ENCODE measurements around the gene AGBL4.

The AGBL4 gene

DNA sequence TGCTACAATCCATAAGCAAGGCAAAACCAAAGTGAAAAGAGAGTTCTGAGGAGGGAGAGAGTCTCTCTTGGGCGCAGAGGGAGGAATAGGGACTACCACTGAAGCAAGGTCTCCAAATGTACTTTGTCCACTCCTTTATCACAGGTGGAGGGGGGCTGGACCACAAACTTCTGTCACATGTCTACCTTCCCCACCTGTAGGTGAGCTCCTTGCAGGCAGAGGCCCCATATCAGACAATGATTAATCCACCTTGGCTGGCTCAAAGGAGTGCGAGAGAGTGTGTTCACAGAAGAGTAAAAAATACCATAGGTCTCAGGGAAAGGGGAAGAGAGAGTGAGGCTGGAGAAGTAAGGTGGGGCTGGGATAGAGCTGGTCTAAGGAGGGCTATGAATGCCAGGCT is 1251.5 kb downstream of the AGBL4 start:
- no peak for DNase-seq (ENCODE audit: low read depth, low spot score)

GRCh38 chr1:48771561-48771960 is 1252.2 kb downstream of the AGBL4 start:
- no peak for DNase-seq (ENCODE audit: low read depth, low spot score)

DNA sequence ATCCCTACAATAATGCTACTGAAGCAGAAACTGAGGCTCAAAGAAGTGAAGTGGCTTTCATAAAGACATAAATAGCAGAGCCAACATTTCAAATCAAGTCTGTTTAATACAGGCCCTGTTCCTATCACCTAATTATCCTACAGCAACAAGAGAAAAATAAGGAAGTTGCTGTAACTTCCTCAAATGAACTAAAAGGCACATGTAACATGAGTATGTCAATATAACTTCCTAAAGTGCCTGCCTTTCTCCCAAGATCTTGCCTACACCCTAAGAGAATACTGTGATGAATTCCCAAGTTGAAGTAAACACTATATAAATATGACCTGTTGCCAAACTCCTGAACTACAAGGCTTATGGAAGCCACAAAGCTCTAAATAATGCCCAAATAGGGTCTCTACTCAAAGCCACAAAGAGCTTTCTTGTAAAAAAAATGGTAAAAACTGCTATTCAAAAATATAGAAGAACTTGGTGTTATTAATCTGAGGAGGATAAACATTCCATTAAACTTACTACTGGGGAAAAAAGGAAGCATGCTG is 1255.7 kb downstream of the AGBL4 start:
- no peak for DNase-seq (ENCODE audit: low read depth, low spot score)

DNA sequence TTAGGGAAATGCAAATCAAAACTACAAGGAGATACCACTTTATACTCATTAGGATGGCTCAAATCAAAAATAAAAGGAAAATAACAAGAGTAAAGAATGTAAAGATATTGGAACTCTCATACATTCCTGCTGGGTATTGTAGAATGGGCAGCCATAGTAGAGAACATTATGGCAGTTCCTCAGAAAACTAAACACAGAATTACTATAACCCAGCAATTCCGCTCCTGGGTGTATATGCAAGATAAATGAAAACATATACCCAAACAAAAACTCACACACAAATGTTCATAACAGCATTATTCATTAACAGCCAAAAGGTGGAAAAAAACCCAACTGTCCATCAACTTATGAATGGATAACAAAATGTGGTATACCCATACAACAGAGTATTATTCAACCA is 1258.4 kb downstream of the AGBL4 start:
- no peak for DNase-seq (ENCODE audit: low read depth, low spot score)

- DNase-seq (ENCODE audit: low read depth, low spot score), result no peak
Observed at GRCh38 chr1:48761986-48762385, 1261.8 kb downstream of the AGBL4 start.

GRCh38 chr1:48761411-48761810 is 1262.3 kb downstream of the AGBL4 start:
- DNase-seq (ENCODE audit: low read depth, low spot score), result no peak

DNA sequence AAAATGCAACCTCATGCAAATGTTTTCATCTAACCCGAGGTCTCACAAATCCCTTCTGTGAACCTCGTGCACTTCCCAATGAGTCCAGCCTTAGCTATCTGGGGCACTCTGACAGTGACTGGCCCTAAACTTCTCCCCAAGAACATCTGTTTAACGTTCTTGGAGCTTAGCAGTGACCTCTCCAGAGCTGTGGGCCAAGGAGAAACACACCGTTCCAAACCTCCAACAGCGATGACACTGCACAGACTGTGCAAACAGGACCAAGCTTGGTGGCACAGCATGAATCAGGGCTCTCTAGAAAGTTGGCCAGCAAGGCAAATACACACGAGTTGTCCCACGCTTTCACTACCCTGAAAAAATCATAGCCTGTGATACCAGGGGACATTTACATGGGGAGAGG is 1262.9 kb downstream of the AGBL4 start:
- no peak for DNase-seq (ENCODE audit: low read depth, low spot score)

DNA sequence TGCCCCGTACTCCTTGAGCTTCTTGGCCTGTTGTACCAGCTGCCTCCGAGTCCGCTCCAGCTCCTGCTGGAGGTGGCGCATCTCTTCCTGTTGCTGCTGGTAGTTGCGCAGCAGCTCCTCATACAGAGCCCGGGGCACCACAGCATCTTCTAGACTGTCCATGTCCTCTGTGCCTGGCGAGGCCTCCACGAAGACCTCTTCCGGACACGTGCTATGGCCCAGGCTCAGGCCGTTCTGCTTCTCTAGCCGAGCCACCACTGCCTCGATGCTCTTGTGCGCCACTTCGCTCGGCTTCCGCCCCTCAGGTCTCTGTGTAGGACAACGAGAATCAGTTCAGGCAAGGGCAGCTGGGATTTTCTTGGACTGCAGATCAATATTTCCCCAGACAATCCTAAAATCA is 1264.8 kb downstream of the AGBL4 start:
- no peak for DNase-seq (ENCODE audit: low read depth, low spot score)

GRCh38 chr1:48757363-48757762 is 1266.4 kb downstream of the AGBL4 start:
- DNase-seq (ENCODE audit: low read depth, low spot score), result no peak

DNA sequence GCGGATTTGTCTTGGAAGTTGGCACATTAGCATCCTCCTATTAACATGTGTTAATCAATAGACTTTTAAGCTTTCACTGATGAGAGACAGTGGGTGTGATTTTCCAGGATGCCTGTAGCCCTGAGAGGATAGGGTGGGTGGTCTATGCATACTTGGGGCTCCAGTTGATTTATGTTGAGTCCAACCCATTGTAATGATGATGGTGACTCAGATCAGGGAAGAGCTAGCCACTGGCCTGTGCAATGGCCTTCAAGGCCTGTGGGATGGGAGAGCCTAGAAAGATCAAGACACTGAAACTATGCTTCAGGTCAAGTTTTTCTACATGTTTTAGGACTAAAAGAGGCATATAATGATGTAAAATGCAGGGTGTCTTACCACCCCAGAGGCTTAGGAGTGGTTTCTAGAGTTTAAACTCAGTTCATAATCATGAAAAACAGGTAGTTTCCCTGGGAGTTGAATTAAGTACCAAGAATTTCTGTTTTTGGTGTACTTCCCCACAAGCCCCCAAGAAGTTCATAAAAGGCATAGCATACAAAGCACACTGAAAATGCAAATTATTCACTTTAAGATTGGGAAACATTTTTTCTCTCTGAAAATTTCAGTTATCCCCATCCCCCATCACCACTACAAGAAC is 1267.0 kb downstream of the AGBL4 start:
- no peak for DNase-seq (ENCODE audit: low read depth, low spot score)

DNA sequence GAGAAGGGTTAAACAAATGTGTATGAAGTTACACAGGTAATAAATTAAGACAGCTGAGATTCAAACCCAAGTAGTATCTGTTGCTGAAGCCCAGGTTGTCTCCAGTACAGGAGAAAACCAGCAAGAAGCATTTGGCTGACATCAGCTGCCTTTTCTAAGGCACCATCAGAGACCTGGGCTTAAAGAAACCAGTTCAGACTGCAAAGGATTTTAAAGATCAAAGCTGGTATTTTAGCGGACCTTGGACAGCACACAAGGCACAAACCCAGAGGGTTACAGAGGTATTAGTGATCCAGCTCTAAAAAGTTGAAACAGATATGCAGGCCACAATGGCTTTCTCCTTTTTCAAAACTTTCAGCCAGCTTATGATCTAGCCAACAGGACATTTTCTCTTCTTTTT is 1270.5 kb downstream of the AGBL4 start:
- DNase-seq (ENCODE audit: low read depth, low spot score), result peak; percentile 33

DNA sequence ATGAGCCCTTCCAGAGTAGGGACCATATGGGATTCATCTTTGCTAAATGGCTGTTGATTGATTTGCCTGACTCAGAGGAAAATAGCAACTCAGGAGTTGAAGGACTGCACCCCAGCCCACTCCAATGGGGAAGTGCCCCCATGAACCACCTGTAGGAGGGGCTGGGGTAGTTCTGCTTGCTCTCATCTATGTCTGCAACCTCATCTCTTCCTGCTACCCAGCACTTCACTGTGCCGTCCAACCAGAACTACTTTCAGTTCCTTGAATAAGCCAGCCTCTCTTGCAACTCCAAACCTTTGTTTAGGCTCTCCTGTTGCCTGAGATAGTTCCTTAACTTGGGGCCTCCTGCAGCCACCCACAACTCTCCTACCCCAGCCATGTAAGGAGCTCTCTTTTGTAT is 1273.6 kb downstream of the AGBL4 start:
- DNase-seq (ENCODE audit: low read depth, low spot score), result no peak

DNA sequence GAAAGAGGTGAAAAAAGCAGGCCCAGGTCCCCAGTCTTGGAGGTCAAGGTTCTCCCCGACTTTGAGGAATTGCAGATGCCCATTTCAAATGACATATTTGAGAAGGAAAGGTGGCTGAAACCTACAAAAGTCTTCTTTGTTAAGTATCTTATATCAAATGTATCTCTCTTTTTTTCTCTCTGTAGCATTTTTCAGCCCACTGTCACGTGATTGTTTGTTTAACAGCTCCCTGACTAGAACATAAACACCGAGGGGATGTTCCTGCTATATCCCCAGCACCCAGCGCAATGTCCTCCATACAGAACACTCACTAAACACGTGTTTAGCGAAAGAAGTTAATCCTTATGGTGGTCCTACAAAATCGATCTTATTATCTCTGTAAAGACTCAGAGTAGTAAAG is 1274.7 kb downstream of the AGBL4 start:
- DNase-seq (ENCODE audit: low read depth, low spot score), result no peak

DNA sequence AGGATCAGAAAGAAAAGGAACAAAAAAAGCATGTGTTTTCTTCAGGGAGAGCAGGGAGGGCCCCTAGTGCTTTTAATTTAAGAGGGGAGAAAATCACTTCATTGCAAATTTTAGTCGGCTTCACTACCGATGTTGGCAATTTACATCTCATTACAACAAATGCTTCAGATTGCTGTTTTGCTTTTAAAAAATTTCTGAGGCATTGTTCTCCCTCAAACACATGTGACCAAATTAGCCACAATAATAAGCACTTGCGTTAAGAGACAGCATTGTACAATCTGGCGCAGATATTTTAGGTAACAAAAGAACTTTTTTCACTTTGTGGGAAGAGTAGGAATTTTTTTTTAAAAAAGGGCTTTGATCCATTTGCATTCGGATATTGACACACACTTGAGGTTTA is 1276.8 kb downstream of the AGBL4 start:
- no peak for DNase-seq (ENCODE audit: low read depth, low spot score)

- no peak for DNase-seq (ENCODE audit: low read depth, low spot score)
Observed at GRCh38 chr1:48744032-48744431, 1279.7 kb downstream of the AGBL4 start.

- DNase-seq (ENCODE audit: low read depth, low spot score), result no peak
Observed at GRCh38 chr1:48743480-48743879, 1280.3 kb downstream of the AGBL4 start.

- no peak for DNase-seq (ENCODE audit: low read depth, low spot score)
Observed at GRCh38 chr1:48741380-48741779, 1282.4 kb downstream of the AGBL4 start.

DNA sequence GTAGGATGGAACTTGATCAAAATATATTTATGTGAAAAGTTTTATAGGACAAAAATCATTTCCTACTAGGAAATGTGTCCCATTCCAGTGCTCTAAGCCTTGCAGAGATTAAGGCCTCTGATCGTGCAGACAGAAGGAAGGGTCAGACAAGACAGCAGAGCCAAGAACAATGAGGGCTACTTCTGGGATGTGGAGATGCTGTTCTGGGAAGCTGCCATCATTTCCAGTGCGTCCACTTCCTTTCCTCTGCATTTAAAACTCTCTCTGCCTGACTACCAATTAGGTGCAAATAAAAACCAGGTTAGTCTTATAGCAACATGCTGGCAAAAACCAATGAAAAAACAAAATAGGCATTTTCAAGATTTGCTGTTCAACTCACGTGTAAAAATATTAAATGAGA is 1283.1 kb downstream of the AGBL4 start:
- no peak for DNase-seq (ENCODE audit: low read depth, low spot score)

DNA sequence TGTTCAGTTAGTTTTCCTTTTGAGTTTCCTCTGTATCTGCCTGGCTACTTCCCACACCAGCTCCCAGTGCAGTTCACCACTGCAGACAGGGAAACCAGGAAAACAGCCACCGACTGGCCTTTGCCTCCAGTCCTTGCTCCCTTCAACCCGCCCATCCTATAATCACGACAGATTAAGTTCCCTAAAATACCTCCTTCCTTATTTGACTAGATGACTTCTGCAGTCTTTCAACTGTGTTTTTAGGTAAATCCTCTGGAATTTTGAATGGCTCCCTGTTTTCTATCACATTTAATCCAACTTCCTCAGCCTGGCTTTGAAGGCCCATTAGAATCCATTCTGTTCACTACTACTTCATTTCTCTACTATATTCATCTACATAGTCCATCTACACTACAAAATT is 1284.7 kb downstream of the AGBL4 start:
- DNase-seq (ENCODE audit: low read depth, low spot score), result peak; percentile 45

DNA sequence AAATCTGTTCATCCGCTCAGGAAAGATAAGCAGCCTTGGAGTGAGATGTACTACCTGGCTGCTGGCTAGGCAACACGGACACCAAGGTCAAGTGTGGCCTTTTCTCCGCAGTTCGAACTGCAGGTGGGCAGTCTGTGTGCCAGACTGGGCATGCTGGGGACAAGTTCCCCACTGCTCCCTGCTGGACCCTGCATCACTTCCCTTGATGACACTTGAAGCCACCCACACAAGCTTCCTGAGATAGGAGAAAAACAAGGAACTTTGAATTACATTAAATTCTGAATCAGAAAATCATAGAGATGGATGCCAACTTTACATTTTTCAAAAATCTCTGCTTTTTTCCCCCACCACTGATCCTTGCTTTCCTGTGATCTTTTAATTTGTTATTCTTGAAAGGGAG is 1285.4 kb downstream of the AGBL4 start:
- no peak for DNase-seq (ENCODE audit: low read depth, low spot score)

DNA sequence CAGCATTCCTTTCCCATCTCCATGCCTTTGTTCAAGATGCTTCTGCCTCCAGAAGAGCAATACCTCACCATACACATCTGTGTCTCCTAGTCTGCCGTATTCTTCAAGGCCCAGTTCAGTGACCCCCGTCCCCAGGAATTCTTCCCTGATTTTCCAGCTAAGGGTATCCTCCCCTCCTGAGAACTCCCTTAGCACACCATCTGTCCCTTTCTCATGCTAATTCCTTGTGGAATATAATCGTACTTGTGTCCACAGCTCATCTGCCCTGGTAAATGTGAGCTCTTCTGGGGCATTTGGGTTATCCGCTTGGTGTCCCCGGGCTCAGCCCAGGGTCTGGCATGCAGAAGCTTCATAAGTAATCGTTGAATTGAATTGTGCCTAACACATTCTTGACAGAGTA is 1288.0 kb downstream of the AGBL4 start:
- no peak for DNase-seq (ENCODE audit: low read depth, low spot score)

GRCh38 chr1:48730164-48730910 is 1293.4 kb downstream of the AGBL4 start:
- no peak for DNase-seq (ENCODE audit: low read depth, low spot score)

DNA sequence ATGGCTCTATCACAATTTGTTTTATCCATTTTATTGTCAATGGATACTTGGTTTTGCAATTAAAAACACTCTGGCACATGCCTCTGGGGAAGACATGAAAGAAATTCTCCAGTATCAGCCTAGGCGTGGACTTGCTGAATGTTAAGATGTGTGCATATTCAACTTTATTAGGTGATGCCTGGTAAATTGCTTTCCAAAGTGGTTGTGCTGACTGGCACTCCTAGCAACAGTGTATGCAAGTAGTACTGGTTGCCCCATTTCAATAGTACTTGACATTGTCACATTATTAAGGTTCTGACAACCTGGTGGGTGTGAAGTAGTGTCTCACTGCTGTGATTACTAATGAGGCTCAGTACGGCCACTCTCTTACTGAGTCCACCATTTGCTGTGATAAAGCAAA is 1295.2 kb downstream of the AGBL4 start:
- DNase-seq (ENCODE audit: low read depth, low spot score), result no peak
